GF-D8 (cell line): ENCODE data around the gene FADS1.

ENCODE experiments used
- DNase-seq: peaks from one replicate; lab custom pipeline; 2025; lab: John Stamatoyannopoulos, UW

FADS1 gene

GRCh38 chr11:61826930-61827570 lies 10.2 kb upstream of the FADS1 start:
- peak; percentile 54 for DNase-seq

- no peak for DNase-seq
Observed at GRCh38 chr11:61820174-61820573, 3.4 kb upstream of the FADS1 start.

- no peak for DNase-seq
Observed at GRCh38 chr11:61817471-61818202, 834 bp upstream of the FADS1 start.

GRCh38 chr11:61815790-61816735 lies 740 bp downstream of the FADS1 start:
- DNase-seq: peak; percentile 32

DNA sequence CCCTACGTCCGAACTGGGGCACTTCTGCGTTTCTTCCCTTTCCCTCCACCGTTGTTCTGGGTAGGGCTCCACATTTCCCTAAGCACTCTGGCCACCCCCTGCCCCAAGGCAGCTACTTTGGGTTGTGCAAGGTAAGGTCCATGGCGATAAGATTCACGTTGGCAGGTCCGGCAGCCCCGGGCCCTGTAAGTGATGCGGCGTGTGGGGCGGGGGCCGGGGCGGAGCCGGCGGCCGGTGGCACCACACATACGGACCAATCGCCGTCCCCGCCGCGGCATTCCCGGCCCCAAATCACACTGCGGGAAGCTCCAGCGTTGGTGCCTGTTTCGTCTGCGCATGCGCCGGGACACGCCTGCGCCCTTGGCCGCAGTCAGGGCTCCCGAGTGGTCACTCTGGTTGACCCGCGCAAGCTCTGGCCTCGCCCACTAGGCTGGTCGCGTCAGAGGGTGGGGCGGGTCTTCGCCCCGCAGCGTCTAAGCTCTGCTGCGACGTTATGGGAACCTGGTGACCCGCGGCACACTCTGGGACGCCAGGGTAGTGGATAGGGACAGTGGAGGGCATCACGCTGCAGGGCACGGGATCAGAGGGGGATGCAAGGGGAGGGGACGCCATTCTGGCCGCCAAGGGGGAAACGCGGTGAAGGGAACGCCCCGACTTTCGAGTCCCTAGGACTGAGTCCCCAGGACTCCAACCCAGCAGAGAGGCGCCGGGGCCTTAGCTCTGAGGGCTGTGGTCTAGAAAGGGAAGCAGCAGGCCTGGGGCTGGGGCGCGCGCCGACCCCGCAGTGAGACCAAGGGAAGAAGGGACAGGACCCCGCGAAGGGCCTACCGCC lies 1.6 kb downstream of the FADS1 start:
- DNase-seq: peak; percentile 72

- peak; percentile 30 for DNase-seq
Observed at GRCh38 chr11:61814247-61814957, 2.4 kb downstream of the FADS1 start.

DNA sequence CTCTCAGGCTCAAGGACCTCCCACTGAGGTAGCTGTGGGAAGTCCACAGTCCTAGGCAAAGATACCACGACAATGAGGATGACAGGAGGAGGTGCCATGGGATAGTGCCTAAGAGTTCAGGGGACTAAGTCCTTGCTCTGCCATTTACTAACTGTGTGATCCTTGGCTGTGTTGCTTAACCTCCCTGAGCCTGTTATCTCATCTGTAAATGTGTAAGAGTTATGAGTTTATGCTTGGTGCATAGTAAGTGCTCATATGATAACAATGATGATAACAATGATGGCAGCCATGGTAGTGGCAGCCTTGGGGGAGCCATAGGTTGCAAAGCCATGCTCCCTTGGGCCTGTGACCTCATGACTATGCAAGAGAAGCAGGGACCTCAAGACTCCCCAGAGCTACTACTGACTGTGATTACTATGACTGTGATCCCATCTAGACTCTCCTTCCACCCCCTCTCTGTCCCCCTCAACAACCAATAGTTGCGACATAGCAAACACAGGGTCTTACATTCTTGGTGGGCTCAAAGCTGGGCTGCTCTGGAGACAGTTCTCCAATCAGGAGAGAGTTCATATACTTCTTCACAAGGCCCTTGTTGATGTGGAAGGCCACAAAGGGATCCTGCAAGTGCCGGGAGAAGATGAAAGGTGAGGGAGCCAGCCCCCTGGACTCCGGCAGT lies 3.9 kb downstream of the FADS1 start:
- DNase-seq: no peak

DNA sequence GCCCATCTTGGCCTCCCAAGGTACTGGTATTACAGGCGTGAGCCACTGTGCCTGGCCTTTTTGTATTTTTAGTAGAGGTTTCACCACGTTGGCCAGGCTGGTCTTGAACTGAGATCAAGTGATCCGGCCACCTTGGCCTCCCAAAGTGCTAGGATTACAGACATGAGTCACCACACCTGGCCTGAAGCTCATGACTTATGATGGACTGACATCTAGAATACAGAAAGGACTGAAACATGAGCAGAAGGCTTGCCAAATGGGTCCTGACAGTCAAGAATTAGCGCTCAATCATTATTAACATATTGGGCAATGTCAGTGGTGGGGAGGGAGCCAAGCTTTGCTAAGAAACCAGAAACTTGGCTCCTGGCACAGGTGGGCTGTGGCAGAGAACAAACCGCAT lies 5.0 kb downstream of the FADS1 start:
- DNase-seq: no peak

DNA sequence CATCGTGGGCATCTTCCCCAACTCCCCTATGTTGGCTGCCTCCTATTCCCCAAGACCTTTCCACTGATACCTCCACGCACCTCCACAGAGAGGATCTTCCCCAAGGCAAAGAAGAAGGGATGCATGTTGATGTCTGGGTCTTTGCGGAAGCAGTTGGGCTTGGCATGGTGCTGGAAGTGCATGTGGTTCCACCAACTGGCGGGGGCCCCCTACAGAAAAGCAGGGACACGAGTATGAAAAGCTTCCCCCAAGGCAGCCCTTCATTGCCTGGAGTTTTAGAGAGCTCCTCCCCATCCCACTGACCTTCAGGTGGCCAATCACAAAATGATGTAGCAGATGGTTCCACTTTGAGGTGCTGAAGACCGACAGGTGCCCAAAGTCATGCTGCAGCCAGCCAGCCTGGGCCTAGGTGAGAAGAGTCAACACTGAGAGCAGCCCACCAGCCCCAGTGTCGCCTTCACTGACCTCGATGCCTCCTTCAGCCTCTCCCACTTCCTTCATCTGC lies 6.1 kb downstream of the FADS1 start:
- DNase-seq: no peak

- no peak for DNase-seq
Observed at GRCh38 chr11:61806785-61807184, 10.0 kb downstream of the FADS1 start.

DNA sequence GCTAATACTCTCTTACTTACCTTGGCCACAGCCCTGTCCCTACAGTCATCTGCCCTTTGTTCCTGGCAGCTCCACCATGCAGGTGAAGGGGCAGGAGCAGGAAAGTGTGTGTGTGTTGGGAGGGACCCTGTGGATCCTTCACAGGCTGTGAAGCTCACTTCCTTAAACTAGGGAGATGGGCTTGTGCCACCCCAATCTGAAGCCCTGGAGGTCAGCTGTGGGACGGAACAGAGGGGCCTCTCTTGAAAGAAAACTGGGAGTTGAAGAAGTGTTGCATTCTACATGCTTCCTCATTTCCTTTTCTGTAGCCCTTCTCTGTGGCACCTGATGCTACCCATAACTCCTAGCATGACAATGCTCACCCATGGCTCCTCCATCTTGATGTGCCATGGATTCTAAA lies 11.7 kb downstream of the FADS1 start:
- DNase-seq: no peak

- no peak for DNase-seq
Observed at GRCh38 chr11:61803889-61804647, 12.7 kb downstream of the FADS1 start.

- no peak for DNase-seq
Observed at GRCh38 chr11:61802605-61803004, 14.2 kb downstream of the FADS1 start.

- no peak for DNase-seq
Observed at GRCh38 chr11:61800331-61801281, 16.2 kb downstream of the FADS1 start.

DNA sequence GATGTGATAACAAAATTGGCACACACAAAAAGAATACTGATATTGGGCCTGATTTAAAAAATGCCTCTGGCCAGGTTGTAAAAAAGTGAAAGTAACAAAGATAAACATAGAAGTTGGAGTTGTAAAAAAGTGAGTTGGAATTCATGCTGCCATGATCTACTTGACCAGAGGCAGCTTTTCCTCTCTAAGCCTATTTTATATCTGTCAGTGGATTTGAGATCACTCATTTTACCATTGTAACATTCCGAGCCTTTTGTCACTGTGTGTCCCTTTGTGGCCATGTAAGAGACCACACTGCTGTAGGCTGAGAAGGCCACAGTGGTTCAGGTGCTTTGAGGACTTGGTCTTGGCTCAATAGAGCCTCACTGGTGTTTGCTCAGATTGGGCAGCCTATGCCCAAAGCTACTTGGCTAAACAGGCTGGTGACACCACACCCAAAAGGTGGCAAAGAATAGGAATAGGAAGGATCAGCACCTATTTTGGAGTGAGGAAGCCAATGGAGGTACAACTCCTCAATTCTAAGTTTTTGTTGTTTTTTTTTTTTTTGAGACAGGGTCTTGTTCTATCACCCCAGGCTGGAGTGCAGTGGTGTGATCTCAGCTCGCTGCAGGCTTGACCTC lies 17.0 kb downstream of the FADS1 start:
- no peak for DNase-seq

DNA sequence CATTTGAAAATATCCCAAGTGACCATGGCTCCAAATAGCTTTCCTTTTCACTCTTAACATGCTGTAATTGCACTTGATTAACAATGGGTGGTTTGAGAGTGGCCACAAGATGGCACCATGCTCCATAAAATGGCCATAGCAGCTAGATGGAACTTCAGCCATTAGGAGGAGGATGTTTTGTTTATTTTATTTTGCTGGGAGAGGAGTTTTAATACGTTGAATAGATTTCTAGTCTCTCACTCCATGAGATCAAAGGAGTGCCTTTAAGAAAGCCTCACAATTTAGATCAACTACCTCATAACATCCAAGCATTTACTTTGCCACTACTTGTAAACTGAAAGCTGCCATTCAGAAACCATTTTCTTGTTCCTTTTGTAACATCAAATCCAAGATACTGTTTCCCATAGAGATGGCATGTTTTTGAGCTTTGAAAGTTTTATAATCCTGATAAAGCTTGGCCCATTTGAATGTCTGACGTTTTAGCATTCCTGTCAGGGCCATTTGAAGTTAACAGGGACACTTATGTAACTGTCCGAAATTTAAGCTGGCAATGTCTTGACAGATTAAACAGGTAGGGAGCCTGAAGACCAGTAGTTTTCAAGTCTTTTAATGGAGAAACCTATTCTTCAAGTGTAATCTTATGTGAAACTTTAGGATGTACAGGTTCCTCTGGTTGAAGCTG lies 19.4 kb downstream of the FADS1 start:
- DNase-seq: peak; percentile 30

DNA sequence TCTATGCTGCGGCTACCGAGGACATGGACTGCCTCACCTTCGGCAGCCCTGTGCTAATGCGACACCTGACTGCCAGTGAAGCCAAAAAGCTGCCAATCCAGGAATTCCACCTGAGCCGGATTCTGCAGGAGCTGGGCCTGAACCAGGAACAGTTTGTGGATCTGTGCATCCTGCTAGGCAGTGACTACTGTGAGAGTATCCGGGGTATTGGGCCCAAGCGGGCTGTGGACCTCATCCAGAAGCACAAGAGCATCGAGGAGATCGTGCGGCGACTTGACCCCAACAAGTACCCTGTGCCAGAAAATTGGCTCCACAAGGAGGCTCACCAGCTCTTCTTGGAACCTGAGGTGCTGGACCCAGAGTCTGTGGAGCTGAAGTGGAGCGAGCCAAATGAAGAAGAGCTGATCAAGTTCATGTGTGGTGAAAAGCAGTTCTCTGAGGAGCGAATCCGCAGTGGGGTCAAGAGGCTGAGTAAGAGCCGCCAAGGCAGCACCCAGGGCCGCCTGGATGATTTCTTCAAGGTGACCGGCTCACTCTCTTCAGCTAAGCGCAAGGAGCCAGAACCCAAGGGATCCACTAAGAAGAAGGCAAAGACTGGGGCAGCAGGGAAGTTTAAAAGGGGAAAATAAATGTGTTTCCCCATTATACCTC lies 20.8 kb downstream of the FADS1 start:
- DNase-seq: no peak
